ENCODE data around the gene EIF2B4.
A peak's percentile ranks its signal among the peaks of the same experiment; 100 is the strongest.

Gene EIF2B4

DNA sequence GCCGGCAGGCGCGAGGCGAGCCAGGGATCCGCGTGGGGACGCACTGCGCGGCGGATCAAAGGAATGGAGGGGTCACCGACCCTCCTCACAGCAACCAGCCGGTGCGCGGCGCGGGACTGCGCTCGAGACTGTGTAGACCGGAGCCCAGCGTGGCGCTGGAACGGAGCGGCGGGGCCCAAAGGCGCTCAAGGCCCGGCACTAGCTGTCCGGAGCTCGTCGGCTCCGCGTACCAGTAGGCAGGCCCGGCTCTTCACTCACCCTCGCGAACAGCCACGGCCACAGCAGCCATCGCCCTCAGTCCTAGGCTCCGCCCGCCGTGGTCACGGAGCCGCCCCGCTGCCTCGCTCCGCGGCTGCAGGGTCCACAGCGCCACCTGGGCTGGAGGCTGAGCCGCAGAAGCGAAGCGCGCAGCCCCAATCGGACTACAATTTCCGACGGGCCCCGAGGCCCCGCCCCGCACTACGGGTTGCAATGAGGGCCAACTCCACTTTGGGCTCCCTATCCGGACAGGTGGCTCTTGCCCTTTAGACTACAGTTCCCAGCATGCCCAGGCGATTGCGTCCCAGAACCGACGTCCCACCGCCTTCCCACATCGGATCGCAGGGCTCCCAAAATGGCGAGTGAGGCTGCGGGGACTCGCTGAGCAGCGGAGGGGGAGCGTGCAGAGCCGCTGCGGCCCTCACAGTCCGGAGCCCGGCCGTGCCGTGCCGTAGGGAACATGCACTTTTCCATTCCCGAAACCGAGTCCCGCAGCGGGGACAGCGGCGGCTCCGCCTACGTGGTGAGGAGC is at the start of gene EIF2B4, which contains the start of gene SNX17:
TSS of gene EIF2B4 (minus strand) at position 313 of the 790 bp plus-strand sequence. CDS start at position 289, 24 bp downstream.
TSS of gene SNX17 (plus strand) at position 591 of the 790 bp plus-strand sequence. CDS start at position 719, 128 bp downstream.
- peak; percentile 97 for DNase-seq (ENCODE audit: low read depth)
- TF ChIP-seq, protein P1, sequence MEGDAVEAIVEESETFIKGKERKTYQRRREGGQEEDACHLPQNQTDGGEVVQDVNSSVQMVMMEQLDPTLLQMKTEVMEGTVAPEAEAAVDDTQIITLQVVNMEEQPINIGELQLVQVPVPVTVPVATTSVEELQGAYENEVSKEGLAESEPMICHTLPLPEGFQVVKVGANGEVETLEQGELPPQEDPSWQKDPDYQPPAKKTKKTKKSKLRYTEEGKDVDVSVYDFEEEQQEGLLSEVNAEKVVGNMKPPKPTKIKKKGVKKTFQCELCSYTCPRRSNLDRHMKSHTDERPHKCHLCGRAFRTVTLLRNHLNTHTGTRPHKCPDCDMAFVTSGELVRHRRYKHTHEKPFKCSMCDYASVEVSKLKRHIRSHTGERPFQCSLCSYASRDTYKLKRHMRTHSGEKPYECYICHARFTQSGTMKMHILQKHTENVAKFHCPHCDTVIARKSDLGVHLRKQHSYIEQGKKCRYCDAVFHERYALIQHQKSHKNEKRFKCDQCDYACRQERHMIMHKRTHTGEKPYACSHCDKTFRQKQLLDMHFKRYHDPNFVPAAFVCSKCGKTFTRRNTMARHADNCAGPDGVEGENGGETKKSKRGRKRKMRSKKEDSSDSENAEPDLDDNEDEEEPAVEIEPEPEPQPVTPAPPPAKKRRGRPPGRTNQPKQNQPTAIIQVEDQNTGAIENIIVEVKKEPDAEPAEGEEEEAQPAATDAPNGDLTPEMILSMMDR (IDR thresholded peaks at IDR 0.05; ENCODE audit: control insufficient read depth, insufficient read depth, low read depth, low read length, missing control alignments) = peak; percentile 75
- H3K4me3 ChIP-seq (ENCODE audit: control insufficient read depth, low read depth, low read length) = peak within 1 kb of the TSS; percentile 84

DNA sequence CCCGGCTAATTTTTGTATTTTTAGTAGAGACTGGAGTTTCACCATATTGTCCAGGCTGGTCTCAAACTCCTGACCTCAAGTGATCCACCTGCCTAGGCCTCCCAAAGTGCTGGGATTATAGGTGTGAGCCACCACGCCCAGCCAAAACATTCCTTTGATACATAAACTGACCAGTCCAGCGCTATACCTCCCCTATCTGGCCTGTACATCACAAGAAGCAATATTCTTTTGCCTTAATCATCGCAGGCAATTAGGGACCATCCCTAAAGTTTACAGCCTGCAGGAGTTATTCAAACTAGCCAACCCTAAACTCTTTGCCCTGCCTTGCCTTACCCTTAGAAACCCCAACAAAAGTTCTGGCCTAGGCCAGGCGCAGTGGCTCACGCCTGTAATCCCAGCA is 46.0 kb upstream of the EIF2B4 start:
- no peak overlapping the region for H3K4me3 ChIP-seq (ENCODE audit: control insufficient read depth, low read depth, low read length)
- DNase-seq (ENCODE audit: low read depth) = no peak
- TF ChIP-seq, protein P1 (IDR thresholded peaks at IDR 0.05; ENCODE audit: control insufficient read depth, insufficient read depth, low read depth, low read length, missing control alignments) = no peak

DNA sequence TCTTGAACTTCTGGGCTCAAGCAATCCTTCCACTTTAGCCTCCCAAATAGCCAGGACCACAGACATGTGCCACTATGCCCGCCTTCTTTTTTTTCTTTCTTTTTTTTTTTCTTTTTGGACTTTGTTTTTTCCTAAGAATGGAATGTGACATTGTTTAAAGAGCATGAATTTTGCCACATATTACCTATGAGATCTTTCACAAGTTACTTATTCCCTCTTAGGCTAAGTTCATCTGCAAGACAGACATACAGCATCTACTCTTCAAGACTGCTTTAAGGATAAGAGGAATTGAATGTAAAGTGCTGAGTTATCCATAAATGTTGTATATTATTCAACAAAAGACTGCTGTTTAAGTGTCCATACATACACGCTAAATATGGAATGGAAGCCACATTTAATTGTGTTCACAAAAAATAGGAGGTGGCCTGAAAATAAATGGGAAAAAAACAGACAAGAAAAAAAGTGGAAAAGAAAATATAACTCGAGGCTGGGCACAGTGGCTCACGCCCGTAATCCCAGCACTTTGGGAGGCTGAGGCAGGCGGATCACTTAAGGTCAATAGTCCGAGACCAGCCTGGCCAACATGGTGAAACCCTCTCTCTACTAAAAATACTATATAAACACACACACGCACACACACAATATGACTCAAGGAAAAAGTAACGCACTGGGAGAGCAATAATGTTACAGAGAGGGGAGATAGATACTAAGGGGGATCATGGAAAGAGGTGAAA is 42.4 kb upstream of the EIF2B4 start:
- DNase-seq (ENCODE audit: low read depth) = no peak
- TF ChIP-seq, protein P1 (IDR thresholded peaks at IDR 0.05; ENCODE audit: control insufficient read depth, insufficient read depth, low read depth, low read length, missing control alignments) = no peak
- H3K4me3 ChIP-seq (ENCODE audit: control insufficient read depth, low read depth, low read length) = no peak overlapping the region

DNA sequence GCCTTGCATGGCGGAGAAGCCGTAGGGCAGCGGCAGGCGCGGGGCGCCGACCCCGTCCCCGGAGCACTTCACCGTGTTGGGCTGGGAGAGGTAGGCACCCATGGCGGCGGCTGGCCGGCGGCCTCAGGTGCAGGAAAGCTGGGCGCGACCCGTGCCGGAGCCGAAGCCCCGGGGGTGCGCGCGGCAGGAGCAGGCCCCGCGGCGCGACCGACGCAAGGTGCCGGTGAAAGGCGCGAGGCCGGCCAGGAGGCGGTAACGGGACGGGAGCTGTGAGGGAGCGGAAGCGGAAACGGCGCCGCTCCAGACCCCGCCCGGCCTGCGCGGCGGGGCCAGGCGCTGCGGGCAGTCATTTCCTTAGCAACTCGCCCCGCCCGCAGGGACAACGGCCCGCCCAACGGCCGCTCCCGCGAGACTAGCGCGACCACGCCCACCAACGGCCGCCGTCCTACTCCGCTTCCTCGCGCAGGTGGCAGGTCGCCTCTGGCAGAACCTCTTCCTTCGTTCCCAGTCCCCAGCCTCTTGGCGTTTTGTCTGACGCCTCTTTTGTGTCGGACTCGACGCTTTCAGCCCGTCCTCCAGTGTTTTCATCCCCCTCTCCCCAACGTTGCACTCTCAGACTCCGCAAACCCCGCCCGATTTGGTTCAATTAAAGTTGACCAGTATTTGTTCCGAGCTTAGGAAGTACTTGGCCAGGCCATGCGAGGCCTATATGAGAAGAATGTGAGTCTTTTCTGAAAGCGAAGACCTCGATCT is 39.4 kb upstream of the EIF2B4 start, which contains the start of gene PPM1G:
TSS of gene PPM1G (minus strand) at position 271 of the 753 bp plus-strand sequence. CDS start at position 102, 169 bp downstream.
- DNase-seq (ENCODE audit: low read depth) = peak; percentile 60
- TF ChIP-seq, protein P1 (IDR thresholded peaks at IDR 0.05; ENCODE audit: control insufficient read depth, insufficient read depth, low read depth, low read length, missing control alignments) = no peak
- peak within 1 kb of the TSS; percentile 100 for H3K4me3 ChIP-seq (ENCODE audit: control insufficient read depth, low read depth, low read length)

DNA sequence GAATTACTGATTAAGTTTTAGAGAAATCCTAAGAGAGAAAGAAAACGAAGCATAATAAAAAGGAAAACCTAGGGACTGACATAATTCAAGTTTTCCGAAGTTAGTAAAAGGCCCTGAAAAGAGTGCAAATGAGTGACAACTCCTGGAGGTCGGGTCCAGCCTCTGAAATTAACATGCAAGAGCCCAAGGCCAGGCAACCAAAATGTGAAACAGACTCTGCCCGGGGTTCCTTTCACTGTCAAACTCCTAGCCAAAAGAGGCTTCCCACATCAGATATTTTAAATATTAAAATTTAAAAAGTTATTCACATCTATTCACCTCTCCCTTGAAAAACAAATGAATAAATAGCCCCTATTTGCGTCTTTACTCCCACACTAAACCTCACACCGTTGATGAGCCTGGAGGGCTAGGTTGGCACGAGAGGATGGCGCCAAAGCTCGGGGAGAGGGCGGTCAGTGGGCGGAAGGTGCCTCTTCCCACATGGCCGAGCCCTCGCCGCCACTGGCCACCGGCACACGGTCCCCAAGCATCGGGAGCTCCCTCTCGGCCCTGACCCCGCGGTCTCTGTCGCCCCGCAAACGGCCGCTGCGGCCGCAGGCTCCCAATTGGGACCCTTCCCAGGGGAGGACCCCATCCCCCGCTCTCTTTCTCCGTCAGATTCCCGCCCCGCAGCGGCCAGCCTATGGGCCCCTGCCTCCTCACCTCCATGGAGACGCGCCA is 38.6 kb upstream of the EIF2B4 start:
- TF ChIP-seq, protein P1 (IDR thresholded peaks at IDR 0.05; ENCODE audit: control insufficient read depth, insufficient read depth, low read depth, low read length, missing control alignments) = no peak
- DNase-seq (ENCODE audit: low read depth) = no peak
- H3K4me3 ChIP-seq (ENCODE audit: control insufficient read depth, low read depth, low read length) = peak overlapping the region; percentile 100
